Measurements from ENCODE around the gene ARPC1B. TPM values are rescaled to one million over a fixed set of nuclear protein-coding genes. Genes with fewer than 3 reads are reported as not detected.
A peak's percentile ranks its signal among the peaks of the same experiment; 100 is the strongest.

The ARPC1B gene
- total RNA-seq, 3 donors from 2014 or later (not counting 1 experiment from before 2014, with no cell fraction given) = 161 to 184 (median 179) TPM

GRCh38 chr7:99380032-99380822, 5.7 kb downstream of the ARPC1B start:
- H3K9me3 Mint-ChIP-seq = no peaks in the 10 kb centered on the region
- ATAC-seq (peak; percentile 11 to 33 (median 33)), DNase-seq (peak; percentile 36 to 69)
- Histone ChIP-seq H3K36me3 (ENCODE audit: control insufficient read depth, insufficient read depth, low read length) (peaks cover 17% of the 10 kb centered on the region), H3K27ac (ENCODE audit: low read length) (peak overlapping the region; percentile 100), H3K4me1 (ENCODE audit: control insufficient read depth, insufficient read depth, low read length) (peaks cover 92% of the 10 kb centered on the region), H3K9me3 (ENCODE audit: control insufficient read depth, insufficient read depth, low read length) (no peaks in the 10 kb centered on the region), H3K4me3 (ENCODE audit: low read length) (peak overlapping the region; percentile 24), H3K27me3 (ENCODE audit: control insufficient read depth, insufficient read depth, low read length) (no peaks in the 10 kb centered on the region)
- H3K27me3 Mint-ChIP-seq (ENCODE audit: low read depth in 2 of 2) = no peaks in the 10 kb centered on the region
- no peaks in the 10 kb centered on the region for H3K36me3 Mint-ChIP-seq
- H3K4me1 Mint-ChIP-seq = peaks cover 44 to 61% of the 10 kb centered on the region in 2 donors
- peak overlapping the region; percentile 87 for H3K4me3 Mint-ChIP-seq
- intact Hi-C loops (cut with micrococcal nuclease) = no loop called here
- no peak for TF ChIP-seq CTCF (IDR thresholded peaks at IDR 0.05)
- peak overlapping the region; percentile 97 for H3K27ac Mint-ChIP-seq
- 5% methylated on average over 8 of the region's 12 CpGs for WGBS (ENCODE audit: insufficient coverage)

GRCh38 chr7:99380823-99381663, 6.5 kb downstream of the ARPC1B start:
- H3K9me3 ChIP-seq (ENCODE audit: control insufficient read depth, insufficient read depth, low read length) = no peaks in the 10 kb centered on the region
- no peaks in the 10 kb centered on the region for H3K27me3 ChIP-seq (ENCODE audit: control insufficient read depth, insufficient read depth, low read length)
- no peak for TF ChIP-seq CTCF (IDR thresholded peaks at IDR 0.05)
- Mint-ChIP-seq H3K4me1 (peaks cover 44 to 69% of the 10 kb centered on the region in 2 donors), H3K4me3 (peak overlapping the region; percentile 87), H3K27ac (peak overlapping the region; percentile 97), H3K27me3 (ENCODE audit: low read depth in 2 of 2) (no peaks in the 10 kb centered on the region), H3K36me3 (no peaks in the 10 kb centered on the region), H3K9me3 (no peaks in the 10 kb centered on the region)
- DNase-seq (peak; percentile 82 to 97), ATAC-seq (peak; percentile 78 to 95 (median 92))
- H3K4me3 ChIP-seq (ENCODE audit: low read length) = peak overlapping the region; percentile 24
- WGBS (ENCODE audit: insufficient coverage) = 31% methylated on average over 16 of the region's 16 CpGs
- intact Hi-C loops (cut with micrococcal nuclease) = loop anchor here (1.0 kb wide), 1 partner anchor 27 kb away; the partner anchor contains the start of genes BUD31 and PDAP1
- peaks cover 91% of the 10 kb centered on the region for H3K4me1 ChIP-seq (ENCODE audit: control insufficient read depth, insufficient read depth, low read length)
- H3K36me3 ChIP-seq (ENCODE audit: control insufficient read depth, insufficient read depth, low read length) = peaks cover 23% of the 10 kb centered on the region
- peak overlapping the region; percentile 100 for H3K27ac ChIP-seq (ENCODE audit: low read length)

GRCh38 chr7:99381664-99382075, 7.1 kb downstream of the ARPC1B start:
- Mint-ChIP-seq H3K27me3 (ENCODE audit: low read depth in 2 of 2) (no peaks in the 10 kb centered on the region), H3K9me3 (no peaks in the 10 kb centered on the region), H3K4me3 (peak overlapping the region; percentile 87), H3K27ac (peak overlapping the region; percentile 97), H3K36me3 (no peaks in the 10 kb centered on the region), H3K4me1 (peaks cover 44 to 73% of the 10 kb centered on the region in 2 donors)
- Histone ChIP-seq H3K27me3 (ENCODE audit: control insufficient read depth, insufficient read depth, low read length) (no peaks in the 10 kb centered on the region), H3K4me3 (ENCODE audit: low read length) (no peak overlapping the region), H3K9me3 (ENCODE audit: control insufficient read depth, insufficient read depth, low read length) (no peaks in the 10 kb centered on the region), H3K36me3 (ENCODE audit: control insufficient read depth, insufficient read depth, low read length) (peaks cover 28% of the 10 kb centered on the region), H3K4me1 (ENCODE audit: control insufficient read depth, insufficient read depth, low read length) (peaks cover 85% of the 10 kb centered on the region), H3K27ac (ENCODE audit: low read length) (peak overlapping the region; percentile 100)
- intact Hi-C loops (cut with micrococcal nuclease) = loop anchor here (1.0 kb wide), 1 partner anchor 27 kb away; the partner anchor contains the start of genes BUD31 and PDAP1
- DNase-seq (no peak), ATAC-seq (no peak)
- WGBS (ENCODE audit: insufficient coverage) = 80% methylated on average over 7 of the region's 7 CpGs
- no peak for TF ChIP-seq CTCF (IDR thresholded peaks at IDR 0.05)

Measured in natural killer cell (primary cell).